WERI-Rb-1 (cell line): ENCODE results near the gene CXXC5.

Experiments used
- DNase-seq: peaks from one replicate; pipeline ENCODE4 v3.0.0-alpha.2; 2020
- H3K27ac ChIP-seq: fragments of 250-450 bp; sonication (Bioruptor Pico); 2 replicates; pipeline ENCODE4 v1.5.1; 2020; ENCODE audit warnings: mild to moderate bottlenecking, moderate library complexity
- H3K27me3 ChIP-seq: fragments of 250-450 bp; sonication (Bioruptor Pico); 2 replicates; pipeline ENCODE4 v1.5.1; 2021; ENCODE audit warnings: mild to moderate bottlenecking, low read depth, moderate library complexity; ENCODE audit not compliant: insufficient read depth, severe bottlenecking
- H3K36me3 ChIP-seq: fragments of 250-450 bp; sonication (Bioruptor Pico); 2 replicates; pipeline ENCODE4 v1.5.1; 2020; ENCODE audit warnings: mild to moderate bottlenecking, moderate library complexity
- H3K4me3 ChIP-seq: 2 replicates; pipeline ENCODE4 v1.5.1; 2011; ENCODE audit warnings: low read depth, mild to moderate bottlenecking, control low read depth, low read length
- H3K9me3 ChIP-seq: fragments of 250-450 bp; sonication (Bioruptor Pico); 2 replicates; pipeline ENCODE4 v1.5.1; 2021; ENCODE audit warnings: mild to moderate bottlenecking, moderate library complexity; ENCODE audit not compliant: severe bottlenecking
- TF ChIP-seq, protein P1 (sequence below): IDR thresholded peaks from 2 replicates; pipeline ENCODE4 v1.5.1; 2011; ENCODE audit warnings: low read depth, mild to moderate bottlenecking, control low read depth, inconsistent platforms, low read length

Gene CXXC5

DNA sequence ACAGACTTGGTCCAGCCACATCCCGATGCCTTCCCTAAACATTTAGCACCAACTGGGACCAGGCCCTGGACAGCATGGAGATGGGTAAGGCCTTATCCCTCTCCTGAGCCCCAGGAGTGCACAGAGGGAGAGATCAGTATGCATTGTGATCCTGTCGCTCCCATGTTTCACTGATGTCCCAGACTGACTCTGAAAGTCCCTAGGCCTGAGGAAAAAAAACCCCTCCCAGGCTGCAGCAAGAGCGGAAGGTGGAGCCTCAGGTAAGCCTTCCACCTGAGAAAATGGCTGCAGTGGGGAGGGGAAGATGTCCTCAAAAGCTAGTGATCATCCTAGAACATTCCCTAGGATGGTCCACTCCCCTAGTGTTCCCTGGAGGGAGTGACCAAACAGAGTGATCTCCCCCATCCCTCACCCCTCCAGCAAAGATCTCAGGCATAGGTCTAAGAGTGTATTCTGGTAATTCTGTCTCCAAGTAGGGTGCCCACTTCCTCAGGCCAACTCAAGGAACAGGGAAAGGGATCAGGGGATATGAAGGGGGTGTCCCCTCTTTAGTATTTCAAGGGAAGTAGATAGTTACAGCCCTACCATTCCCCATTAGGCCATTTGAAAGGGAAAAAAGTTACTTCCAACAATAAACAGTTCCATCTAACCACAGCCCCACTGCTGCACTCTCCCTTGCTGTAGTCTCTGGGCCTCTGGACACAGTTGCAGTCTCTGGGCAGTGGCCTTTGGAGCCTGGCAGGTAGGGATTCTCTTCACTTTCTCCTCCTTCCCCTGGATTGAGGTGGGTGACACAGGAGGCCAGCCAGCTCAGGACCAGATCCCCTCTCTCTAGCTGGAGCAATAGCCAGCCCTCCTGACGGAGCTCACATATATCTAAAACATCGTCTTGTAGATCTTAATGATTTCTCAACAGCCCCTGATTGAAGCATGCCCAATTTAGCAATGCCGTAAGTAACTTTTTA lies 6.8 kb upstream of the CXXC5 start:
- peak overlapping the region; percentile 95 for H3K27ac ChIP-seq
- peak; percentile 13 for DNase-seq
- H3K27me3 ChIP-seq: no peaks in the 10 kb centered on the region
- TF ChIP-seq, protein P1, sequence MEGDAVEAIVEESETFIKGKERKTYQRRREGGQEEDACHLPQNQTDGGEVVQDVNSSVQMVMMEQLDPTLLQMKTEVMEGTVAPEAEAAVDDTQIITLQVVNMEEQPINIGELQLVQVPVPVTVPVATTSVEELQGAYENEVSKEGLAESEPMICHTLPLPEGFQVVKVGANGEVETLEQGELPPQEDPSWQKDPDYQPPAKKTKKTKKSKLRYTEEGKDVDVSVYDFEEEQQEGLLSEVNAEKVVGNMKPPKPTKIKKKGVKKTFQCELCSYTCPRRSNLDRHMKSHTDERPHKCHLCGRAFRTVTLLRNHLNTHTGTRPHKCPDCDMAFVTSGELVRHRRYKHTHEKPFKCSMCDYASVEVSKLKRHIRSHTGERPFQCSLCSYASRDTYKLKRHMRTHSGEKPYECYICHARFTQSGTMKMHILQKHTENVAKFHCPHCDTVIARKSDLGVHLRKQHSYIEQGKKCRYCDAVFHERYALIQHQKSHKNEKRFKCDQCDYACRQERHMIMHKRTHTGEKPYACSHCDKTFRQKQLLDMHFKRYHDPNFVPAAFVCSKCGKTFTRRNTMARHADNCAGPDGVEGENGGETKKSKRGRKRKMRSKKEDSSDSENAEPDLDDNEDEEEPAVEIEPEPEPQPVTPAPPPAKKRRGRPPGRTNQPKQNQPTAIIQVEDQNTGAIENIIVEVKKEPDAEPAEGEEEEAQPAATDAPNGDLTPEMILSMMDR: no peak
- H3K36me3 ChIP-seq: no peaks in the 10 kb centered on the region
- no peaks in the 10 kb centered on the region for H3K9me3 ChIP-seq
- no peak overlapping the region for H3K4me3 ChIP-seq

DNA sequence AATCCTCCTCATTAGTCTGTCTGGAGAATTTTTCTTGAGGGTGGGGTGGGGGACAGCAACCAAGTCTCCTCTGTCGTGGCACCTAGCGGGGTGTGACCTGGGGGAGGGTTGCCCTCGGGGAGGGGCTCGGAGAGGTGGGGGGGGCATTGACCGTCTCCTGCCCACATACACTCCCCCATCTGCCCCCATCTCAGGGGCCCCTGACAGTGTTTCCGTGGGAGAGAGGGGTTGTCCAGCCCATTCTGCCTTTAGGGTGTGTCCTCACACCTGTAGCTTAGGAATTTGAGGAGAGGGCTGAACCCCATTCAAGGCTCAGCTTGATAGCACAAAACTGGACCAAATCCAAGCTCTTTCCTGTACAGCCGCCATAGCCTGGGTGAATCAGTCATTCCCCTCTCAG lies 5.9 kb upstream of the CXXC5 start:
- H3K4me3 ChIP-seq: no peak overlapping the region
- no peak overlapping the region for H3K27ac ChIP-seq
- H3K9me3 ChIP-seq: no peaks in the 10 kb centered on the region
- no peaks in the 10 kb centered on the region for H3K27me3 ChIP-seq
- TF ChIP-seq, protein P1: no peak
- H3K36me3 ChIP-seq: no peaks in the 10 kb centered on the region
- DNase-seq: peak; percentile 4

DNA sequence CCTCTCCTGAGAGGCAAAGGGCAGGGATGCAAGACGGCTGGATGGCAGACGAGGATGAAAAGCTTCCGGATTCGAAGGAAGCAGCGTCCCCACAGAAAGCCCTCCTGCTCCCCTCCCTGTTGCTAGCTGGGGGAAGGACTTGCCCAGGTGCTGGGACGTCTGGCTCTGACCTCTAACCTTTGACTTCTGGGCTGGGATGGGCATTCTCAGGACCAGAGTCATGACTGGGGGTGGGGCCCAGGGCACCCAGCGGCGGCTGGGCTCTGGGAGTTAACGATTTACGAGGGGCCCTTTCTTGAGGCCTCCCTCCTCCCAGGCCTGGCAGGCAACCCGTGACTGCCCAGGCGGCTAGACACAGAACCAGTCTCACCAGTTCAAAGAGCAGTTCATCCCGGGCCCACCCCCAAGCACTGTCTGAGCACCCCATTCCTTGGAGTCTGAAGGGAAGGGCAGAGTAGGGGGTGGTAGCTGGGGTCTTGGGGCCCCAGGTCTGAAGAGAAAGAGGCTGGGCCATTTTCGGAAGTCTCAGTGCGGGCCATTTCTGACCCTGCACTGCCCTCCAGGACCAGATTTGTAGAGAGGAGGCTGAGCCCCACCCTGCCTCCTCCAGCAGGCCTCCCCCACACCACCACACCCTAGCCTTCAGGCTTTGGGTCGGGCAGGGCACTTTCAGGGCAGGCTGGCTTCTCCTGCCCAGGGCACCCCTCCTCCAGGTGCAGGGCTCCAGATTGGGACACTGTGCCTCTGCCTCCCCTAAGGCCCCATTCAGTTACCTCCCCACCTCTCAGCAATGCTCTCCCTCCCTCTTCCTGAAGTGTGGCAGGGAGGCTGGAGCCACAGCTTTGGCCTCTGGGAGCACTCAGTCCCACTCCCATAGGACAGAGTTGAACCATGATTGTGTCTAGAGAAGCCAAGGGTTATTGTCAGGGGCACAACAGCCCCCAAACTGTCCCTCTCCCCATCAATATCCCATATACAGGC lies 5.0 kb upstream of the CXXC5 start:
- no peak overlapping the region; the same call in 1 of the 2 replicates for H3K27ac ChIP-seq
- no peaks in the 10 kb centered on the region for H3K9me3 ChIP-seq
- no peak for DNase-seq
- TF ChIP-seq, protein P1: no peak
- H3K27me3 ChIP-seq: no peaks in the 10 kb centered on the region
- H3K4me3 ChIP-seq: no peak overlapping the region
- H3K36me3 ChIP-seq: no peaks in the 10 kb centered on the region; the same call in 1 of the 2 replicates

DNA sequence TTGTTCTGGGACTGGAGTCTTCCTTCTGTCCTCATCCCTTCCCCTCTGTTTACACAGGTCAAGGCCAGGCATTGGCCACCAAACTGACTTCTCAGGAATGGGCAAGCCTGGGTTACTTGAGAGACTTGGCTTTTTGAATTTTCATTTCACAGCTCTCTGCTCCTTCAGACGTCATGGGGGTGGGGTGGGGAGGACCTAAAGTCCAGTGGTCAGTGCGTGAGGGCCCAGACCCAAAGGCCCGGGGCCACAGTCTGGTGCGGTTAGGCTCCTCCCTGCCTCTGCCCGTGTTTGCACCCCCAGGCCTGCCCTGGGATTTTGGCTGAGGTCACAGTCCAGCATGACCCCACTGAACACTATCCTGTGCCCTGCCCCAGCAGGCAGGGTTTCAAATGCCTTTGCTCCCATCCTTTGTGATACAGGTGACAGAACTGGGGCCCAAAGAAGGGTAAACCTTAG lies 4.1 kb upstream of the CXXC5 start:
- TF ChIP-seq, protein P1: no peak
- Histone ChIP-seq H3K9me3 (no peaks in the 10 kb centered on the region), H3K36me3 (peaks cover 5% of the 10 kb centered on the region), H3K4me3 (no peak overlapping the region), H3K27me3 (no peaks in the 10 kb centered on the region), H3K27ac (no peak overlapping the region)
- DNase-seq: no peak

DNA sequence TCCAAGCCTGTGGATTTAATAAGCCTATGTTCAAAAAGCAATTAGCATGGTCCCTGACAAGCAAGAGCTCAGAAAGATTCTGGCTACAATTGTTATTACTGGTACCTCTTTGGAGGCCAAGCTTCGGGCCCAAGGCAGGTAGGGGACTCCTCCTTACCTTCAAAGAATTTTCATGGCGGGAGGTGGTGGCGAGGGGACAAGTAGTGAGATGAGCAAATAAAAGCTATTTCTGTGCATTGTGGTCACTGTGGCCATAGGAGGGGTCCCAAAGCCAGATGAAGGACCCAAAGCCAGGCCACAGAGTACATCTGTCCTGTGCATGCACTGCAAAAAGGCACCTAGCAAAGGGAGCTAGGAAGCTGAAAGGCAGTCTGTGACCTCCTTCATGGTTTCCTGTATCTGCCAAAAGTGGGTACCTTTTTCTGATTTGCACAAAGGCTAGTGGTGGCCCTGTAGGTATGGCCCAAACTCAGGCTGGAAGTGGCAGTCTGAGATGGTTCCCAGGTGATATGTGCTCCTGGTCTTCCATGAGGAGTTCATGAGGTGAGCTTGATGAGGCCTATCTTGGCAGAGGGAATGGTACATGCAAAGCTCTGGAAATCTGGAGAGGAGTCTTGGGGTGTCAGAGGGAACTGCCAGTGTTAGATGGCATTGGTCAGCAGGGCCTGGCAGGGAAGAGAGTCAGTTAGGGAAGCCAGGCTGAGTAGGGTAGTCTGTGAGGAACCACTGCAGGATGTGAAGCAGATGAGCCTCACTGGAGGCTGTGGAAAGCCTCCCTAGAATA lies 3.3 kb upstream of the CXXC5 start:
- TF ChIP-seq, protein P1: no peak
- Histone ChIP-seq H3K27me3 (no peaks in the 10 kb centered on the region), H3K9me3 (no peaks in the 10 kb centered on the region), H3K4me3 (no peak overlapping the region), H3K27ac (no peak overlapping the region), H3K36me3 (peaks cover 10% of the 10 kb centered on the region)
- DNase-seq: no peak
